ACC112 (cell line): ENCODE results near the gene PABPN1L.

Experiments used
- H2AFZ ChIP-seq: fragments of 200-600 bp; sonication (generic); one replicate; pipeline ENCODE4 v1.6.0; 2017; ENCODE audit warnings: antibody characterized with exemption, low read length; ENCODE audit not compliant: unreplicated experiment
- H3K27ac ChIP-seq: fragments of 200-600 bp; sonication (generic); 2 replicates; pipeline ENCODE4 v1.5.1; 2014; ENCODE audit warnings: low read depth, mild to moderate bottlenecking, antibody characterized with exemption, low read length, moderate library complexity
- H3K27me3 ChIP-seq: fragments of 200-600 bp; sonication (generic); 2 replicates; pipeline ENCODE4 v1.6.1; 2014; ENCODE audit warnings: mild to moderate bottlenecking, antibody characterized with exemption, low read length, moderate library complexity, mixed read lengths; ENCODE audit not compliant: insufficient read depth
- H3K36me3 ChIP-seq: fragments of 200-600 bp; sonication (generic); 2 replicates; pipeline ENCODE4 v1.6.1; 2016; ENCODE audit warnings: mild to moderate bottlenecking, antibody characterized with exemption, low read length, moderate library complexity, mixed read lengths; ENCODE audit not compliant: insufficient read depth
- H3K4me1 ChIP-seq: fragments of 200-600 bp; sonication (generic); one replicate; pipeline ENCODE4 v1.6.1; 2016; ENCODE audit warnings: low read length, mixed read lengths; ENCODE audit not compliant: insufficient read depth, unreplicated experiment, control insufficient read depth
- H3K4me3 ChIP-seq: fragments of 200-600 bp; sonication (generic); 2 replicates; pipeline ENCODE4 v1.5.1; 2014; ENCODE audit warnings: mild to moderate bottlenecking, low read depth, low read length
- H3K79me2 ChIP-seq: fragments of 200-600 bp; sonication (generic); one replicate; pipeline ENCODE4 v1.6.0; 2016; ENCODE audit warnings: low read length; ENCODE audit not compliant: control insufficient read depth, unreplicated experiment, insufficient read depth

PABPN1L gene

GRCh38 chr16:88865742-88866141 lies 718 bp downstream of the PABPN1L start:
- Histone ChIP-seq H3K4me1 (no peaks in the 10 kb centered on the region), H2AFZ (no peak overlapping the region), H3K79me2 (no peaks in the 10 kb centered on the region), H3K36me3 (no peaks in the 10 kb centered on the region), H3K27ac (no peak overlapping the region), H3K27me3 (peaks cover 5% of the 10 kb centered on the region; the same call in 1 of the 2 replicates), H3K4me3 (no peak overlapping the region)

DNA sequence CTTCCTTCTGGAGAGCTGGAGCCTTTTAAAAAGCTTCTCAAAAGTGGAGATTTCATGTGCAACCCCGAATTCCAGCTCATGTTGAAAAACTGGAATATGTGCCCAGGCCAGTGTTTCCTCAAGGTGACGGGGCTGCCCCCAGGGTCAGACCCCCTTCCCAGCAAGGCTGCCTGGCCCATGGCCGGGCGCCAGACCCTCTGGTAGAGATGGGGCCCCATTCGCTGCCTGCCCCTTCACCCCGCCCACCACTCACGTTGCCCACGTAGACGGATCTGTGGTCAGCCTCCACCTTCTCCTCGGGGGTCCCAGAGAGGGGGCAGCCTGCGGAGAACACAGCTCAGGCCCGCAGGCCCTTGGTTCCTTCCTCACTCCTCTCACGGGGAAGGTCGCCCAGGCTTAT lies 1.1 kb downstream of the PABPN1L start:
- Histone ChIP-seq H3K79me2 (no peaks in the 10 kb centered on the region), H3K27ac (no peak overlapping the region), H3K27me3 (peaks cover under 1% of the 10 kb centered on the region; the same call in 1 of the 2 replicates), H2AFZ (no peak overlapping the region), H3K36me3 (peaks cover 1% of the 10 kb centered on the region; the same call in 1 of the 2 replicates), H3K4me1 (no peaks in the 10 kb centered on the region), H3K4me3 (no peak overlapping the region)

- Histone ChIP-seq H2AFZ (no peak overlapping the region), H3K4me3 (no peak overlapping the region), H3K79me2 (no peaks in the 10 kb centered on the region), H3K27ac (no peak overlapping the region), H3K4me1 (no peaks in the 10 kb centered on the region), H3K36me3 (peaks cover 3% of the 10 kb centered on the region; the same call in 1 of the 2 replicates), H3K27me3 (no peaks in the 10 kb centered on the region)
Observed at GRCh38 chr16:88864521-88864920, 1.9 kb downstream of the PABPN1L start.

- no peak overlapping the region for H2AFZ ChIP-seq
- no peak overlapping the region for H3K4me3 ChIP-seq
- H3K4me1 ChIP-seq, result no peaks in the 10 kb centered on the region
- peaks cover 3% of the 10 kb centered on the region; the same call in 1 of the 2 replicates for H3K36me3 ChIP-seq
- no peaks in the 10 kb centered on the region for H3K79me2 ChIP-seq
- no peaks in the 10 kb centered on the region for H3K27me3 ChIP-seq
- H3K27ac ChIP-seq, result no peak overlapping the region
Observed at GRCh38 chr16:88864099-88864498, 2.4 kb downstream of the PABPN1L start.

- Histone ChIP-seq H3K27me3 (no peaks in the 10 kb centered on the region), H2AFZ (no peak overlapping the region), H3K27ac (no peak overlapping the region), H3K4me3 (no peak overlapping the region), H3K4me1 (peaks cover 1% of the 10 kb centered on the region), H3K79me2 (peaks cover 4% of the 10 kb centered on the region), H3K36me3 (peaks cover 3% of the 10 kb centered on the region; the same call in 1 of the 2 replicates)
Observed at GRCh38 chr16:88863426-88863825, 3.0 kb downstream of the PABPN1L start.

GRCh38 chr16:88862968-88863367 lies 3.5 kb downstream of the PABPN1L start:
- H3K36me3 ChIP-seq, result peaks cover 3% of the 10 kb centered on the region; the same call in 1 of the 2 replicates
- no peak overlapping the region for H3K4me3 ChIP-seq
- no peak overlapping the region for H2AFZ ChIP-seq
- peaks cover 7% of the 10 kb centered on the region for H3K79me2 ChIP-seq
- no peak overlapping the region for H3K27ac ChIP-seq
- H3K27me3 ChIP-seq, result no peaks in the 10 kb centered on the region
- peaks cover 6% of the 10 kb centered on the region for H3K4me1 ChIP-seq

DNA sequence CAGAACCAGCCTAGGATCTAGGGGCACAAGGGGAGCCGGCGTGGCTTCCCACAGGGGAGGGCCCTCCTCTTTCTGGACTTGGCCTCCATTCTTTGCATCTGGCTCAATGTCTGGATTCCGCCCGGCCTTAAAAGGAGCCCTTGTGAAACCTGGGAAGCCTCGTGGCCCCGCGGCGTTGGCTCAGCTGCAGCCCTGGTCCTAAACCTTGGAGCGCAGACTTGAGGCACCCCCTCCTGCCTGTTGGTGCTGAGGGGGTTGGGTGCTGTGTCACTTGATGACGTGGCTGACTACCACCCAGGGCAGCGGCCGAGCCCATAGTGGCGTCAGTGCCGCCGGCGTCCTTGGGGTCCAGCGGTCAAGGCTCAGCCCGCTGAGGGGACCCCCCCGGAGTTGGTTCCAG lies 5.1 kb downstream of the PABPN1L start:
- Histone ChIP-seq H3K4me3 (no peak overlapping the region), H3K27ac (no peak overlapping the region), H3K27me3 (no peaks in the 10 kb centered on the region), H3K36me3 (peaks cover 3% of the 10 kb centered on the region; the same call in 1 of the 2 replicates), H3K4me1 (peaks cover 7% of the 10 kb centered on the region), H2AFZ (no peak overlapping the region), H3K79me2 (peaks cover 10% of the 10 kb centered on the region)

- H2AFZ ChIP-seq, result no peak overlapping the region
- peaks cover 22% of the 10 kb centered on the region for H3K79me2 ChIP-seq
- H3K4me3 ChIP-seq, result no peak overlapping the region
- no peak overlapping the region for H3K27ac ChIP-seq
- peaks cover 7% of the 10 kb centered on the region for H3K4me1 ChIP-seq
- H3K36me3 ChIP-seq, result peaks cover 3% of the 10 kb centered on the region; the same call in 1 of the 2 replicates
- H3K27me3 ChIP-seq, result no peaks in the 10 kb centered on the region
Observed at GRCh38 chr16:88859381-88860091, 6.9 kb downstream of the PABPN1L start.

DNA sequence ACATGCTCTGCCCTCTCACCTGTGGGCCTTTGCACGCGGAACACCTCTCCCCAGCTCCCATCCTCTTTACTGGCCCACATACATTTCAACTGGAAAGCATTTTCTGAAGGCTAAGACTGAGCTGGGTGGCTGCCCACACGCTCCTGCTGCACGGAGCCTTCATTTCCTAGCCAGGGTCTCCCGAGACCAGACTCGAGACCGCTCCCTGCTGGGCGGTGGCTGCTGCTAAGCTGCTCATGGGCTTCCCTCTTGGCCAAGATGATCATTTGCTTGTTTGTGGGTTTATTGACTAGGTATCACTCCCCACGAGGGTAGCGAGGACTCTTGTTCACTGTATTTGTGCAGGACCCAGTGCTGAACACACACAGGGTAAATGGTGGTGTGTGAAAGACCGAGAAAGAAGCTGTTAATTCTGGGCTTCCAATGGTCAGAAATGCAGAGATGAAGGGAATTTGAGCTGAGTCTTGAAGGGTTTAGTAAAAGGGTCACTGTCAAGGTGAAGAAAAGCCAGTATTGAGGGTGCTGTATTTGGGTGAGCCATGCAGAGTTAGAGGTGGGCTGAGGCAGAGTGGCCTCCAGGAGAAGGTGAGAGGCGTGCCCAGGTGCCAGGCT lies 8.6 kb downstream of the PABPN1L start:
- Histone ChIP-seq H2AFZ (peak overlapping the region; percentile 84), H3K79me2 (peaks cover 23% of the 10 kb centered on the region), H3K4me1 (peaks cover 7% of the 10 kb centered on the region), H3K27me3 (no peaks in the 10 kb centered on the region), H3K4me3 (peak overlapping the region; percentile 84), H3K27ac (peak overlapping the region; percentile 40; the same call in 1 of the 2 replicates), H3K36me3 (peaks cover 3% of the 10 kb centered on the region; the same call in 1 of the 2 replicates)

GRCh38 chr16:88856828-88857727 lies 9.4 kb downstream of the PABPN1L start, which contains the start of the genes GALNS and TRAPPC2L:
Gene GALNS, minus strand, starts transcription at chr16:88856947. Its CDS starts 70 bp downstream, at chr16:88856877.
Gene TRAPPC2L, plus strand, starts transcription at chr16:88857127. Its CDS starts 24 bp downstream, at chr16:88857151.
- Histone ChIP-seq H3K36me3 (peaks cover 3% of the 10 kb centered on the region; the same call in 1 of the 2 replicates), H3K27me3 (no peaks in the 10 kb centered on the region), H2AFZ (peak within 1 kb of the TSS; percentile 84), H3K27ac (peak within 1 kb of the TSS; percentile 40; the same call in 1 of the 2 replicates), H3K4me3 (peak within 1 kb of the TSS; percentile 84), H3K4me1 (peaks cover 7% of the 10 kb centered on the region), H3K79me2 (peaks cover 23% of the 10 kb centered on the region)
